GM18858 (cell line): ENCODE measurements around the gene ELMO1.
A peak's percentile ranks its signal among the peaks of the same experiment; 100 is the strongest.

Experiments used
- ATAC-seq: cut with Tn5 transposase; IDR thresholded peaks from one replicate; pipeline ENCODE4 v1.9.1; 2021; ENCODE audit not compliant: unreplicated experiment

Gene ELMO1

GRCh38 chr7:37352251-37352880, 96.3 kb downstream of the ELMO1 start:
- ATAC-seq = no peak

- ATAC-seq = no peak
Observed at GRCh38 chr7:37351716-37352115, 96.9 kb downstream of the ELMO1 start.

- ATAC-seq = no peak
Observed at GRCh38 chr7:37349979-37350590, 98.6 kb downstream of the ELMO1 start.

- ATAC-seq = no peak
Observed at GRCh38 chr7:37348982-37349381, 99.7 kb downstream of the ELMO1 start.

GRCh38 chr7:37346761-37347160, 101.9 kb downstream of the ELMO1 start:
- no peak for ATAC-seq

- no peak for ATAC-seq
Observed at GRCh38 chr7:37344886-37345579, 103.6 kb downstream of the ELMO1 start.

- peak; percentile 51 for ATAC-seq
Observed at GRCh38 chr7:37342688-37343471, 105.8 kb downstream of the ELMO1 start.

GRCh38 chr7:37342176-37342687, 106.4 kb downstream of the ELMO1 start:
- no peak for ATAC-seq

GRCh38 chr7:37341033-37341630, 107.5 kb downstream of the ELMO1 start:
- peak; percentile 44 for ATAC-seq

GRCh38 chr7:37338966-37339365, 109.7 kb downstream of the ELMO1 start:
- no peak for ATAC-seq

GRCh38 chr7:37337522-37337921, 111.1 kb downstream of the ELMO1 start:
- ATAC-seq = no peak

GRCh38 chr7:37336259-37336658, 112.4 kb downstream of the ELMO1 start:
- ATAC-seq = peak; percentile 93

GRCh38 chr7:37333075-37333474, 115.6 kb downstream of the ELMO1 start:
- no peak for ATAC-seq

GRCh38 chr7:37332243-37333016, 116.2 kb downstream of the ELMO1 start:
- no peak for ATAC-seq

GRCh38 chr7:37330775-37331174, 117.9 kb downstream of the ELMO1 start:
- ATAC-seq = no peak

- no peak for ATAC-seq
Observed at GRCh38 chr7:37329940-37330339, 118.7 kb downstream of the ELMO1 start.

- ATAC-seq = no peak
Observed at GRCh38 chr7:37327288-37327687, 121.4 kb downstream of the ELMO1 start.

- no peak for ATAC-seq
Observed at GRCh38 chr7:37323966-37324365, 124.7 kb downstream of the ELMO1 start.

GRCh38 chr7:37322831-37323230, 125.8 kb downstream of the ELMO1 start:
- no peak for ATAC-seq

- ATAC-seq = no peak
Observed at GRCh38 chr7:37320848-37321468, 127.7 kb downstream of the ELMO1 start.
